Astrocyte of the spinal cord (primary cell): Measurements from ENCODE around the gene ADGRG7.

Source experiments
- DNase-seq: peaks from one replicate; pipeline ENCODE4 v3.0.0; 2011; ENCODE audit warnings: low read depth, low spot score
- H3K4me3 ChIP-seq: 2 replicates; pipeline ENCODE4 v1.5.1; 2011; ENCODE audit warnings: low read depth, mild to moderate bottlenecking, low read length, moderate library complexity
- in situ Hi-C: cut with HindIII; loops from 2 replicates; pipeline ENCODE4 v1.10.0; 2017; ENCODE audit warnings: low sequenced_read_pairs
- TF ChIP-seq, protein P1 (sequence below): IDR thresholded peaks from 2 replicates; pipeline ENCODE4 v1.5.1; 2012; ENCODE audit warnings: low read depth, mild to moderate bottlenecking, low read length, inconsistent platforms

Gene ADGRG7

DNA sequence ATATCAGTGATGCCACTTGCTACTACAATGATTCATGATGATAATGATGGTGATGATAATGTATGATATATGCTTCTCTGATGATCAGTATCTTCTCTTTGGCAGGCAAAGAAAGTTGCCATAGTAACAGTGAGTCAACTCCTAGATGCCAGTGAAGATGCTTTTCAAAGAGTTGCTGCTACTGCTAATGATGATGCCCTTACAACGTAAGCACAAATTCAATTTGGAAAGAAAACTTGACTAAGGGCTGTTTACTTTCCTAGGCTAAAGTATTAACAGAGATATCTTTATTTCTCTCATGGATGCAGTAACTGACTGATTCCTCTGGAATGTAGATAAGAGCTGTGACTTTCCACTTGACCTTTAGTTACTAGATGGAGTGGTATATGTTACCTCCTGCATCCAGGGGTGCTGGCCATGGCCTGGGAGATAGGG is 27.8 kb downstream of the ADGRG7 start:
- H3K4me3 ChIP-seq, result no peak overlapping the region
- in situ Hi-C loops, result no loop called here
- DNase-seq, result no peak
- TF ChIP-seq, protein P1, sequence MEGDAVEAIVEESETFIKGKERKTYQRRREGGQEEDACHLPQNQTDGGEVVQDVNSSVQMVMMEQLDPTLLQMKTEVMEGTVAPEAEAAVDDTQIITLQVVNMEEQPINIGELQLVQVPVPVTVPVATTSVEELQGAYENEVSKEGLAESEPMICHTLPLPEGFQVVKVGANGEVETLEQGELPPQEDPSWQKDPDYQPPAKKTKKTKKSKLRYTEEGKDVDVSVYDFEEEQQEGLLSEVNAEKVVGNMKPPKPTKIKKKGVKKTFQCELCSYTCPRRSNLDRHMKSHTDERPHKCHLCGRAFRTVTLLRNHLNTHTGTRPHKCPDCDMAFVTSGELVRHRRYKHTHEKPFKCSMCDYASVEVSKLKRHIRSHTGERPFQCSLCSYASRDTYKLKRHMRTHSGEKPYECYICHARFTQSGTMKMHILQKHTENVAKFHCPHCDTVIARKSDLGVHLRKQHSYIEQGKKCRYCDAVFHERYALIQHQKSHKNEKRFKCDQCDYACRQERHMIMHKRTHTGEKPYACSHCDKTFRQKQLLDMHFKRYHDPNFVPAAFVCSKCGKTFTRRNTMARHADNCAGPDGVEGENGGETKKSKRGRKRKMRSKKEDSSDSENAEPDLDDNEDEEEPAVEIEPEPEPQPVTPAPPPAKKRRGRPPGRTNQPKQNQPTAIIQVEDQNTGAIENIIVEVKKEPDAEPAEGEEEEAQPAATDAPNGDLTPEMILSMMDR, result no peak

DNA sequence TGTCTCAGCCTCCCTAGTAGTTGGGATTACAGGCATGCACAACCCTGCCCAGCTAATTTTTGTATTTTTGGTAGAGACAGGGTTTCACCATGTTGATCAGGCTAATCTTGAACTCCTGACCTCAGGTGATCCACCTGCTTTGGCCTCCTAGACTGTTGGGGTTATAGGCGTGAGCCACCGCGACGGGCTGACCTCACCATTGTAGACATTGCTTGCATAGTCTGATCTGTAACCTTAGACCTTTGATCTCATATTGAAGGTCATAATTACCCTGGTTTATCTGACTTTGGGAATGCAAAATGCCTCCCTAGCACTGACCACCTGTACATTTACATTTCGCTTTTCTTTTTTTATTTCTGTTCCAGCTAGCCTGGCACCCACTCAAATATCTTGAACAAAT is 31.2 kb downstream of the ADGRG7 start:
- no peak for DNase-seq
- in situ Hi-C loops, result no loop called here
- TF ChIP-seq, protein P1, result no peak
- H3K4me3 ChIP-seq, result no peak overlapping the region

DNA sequence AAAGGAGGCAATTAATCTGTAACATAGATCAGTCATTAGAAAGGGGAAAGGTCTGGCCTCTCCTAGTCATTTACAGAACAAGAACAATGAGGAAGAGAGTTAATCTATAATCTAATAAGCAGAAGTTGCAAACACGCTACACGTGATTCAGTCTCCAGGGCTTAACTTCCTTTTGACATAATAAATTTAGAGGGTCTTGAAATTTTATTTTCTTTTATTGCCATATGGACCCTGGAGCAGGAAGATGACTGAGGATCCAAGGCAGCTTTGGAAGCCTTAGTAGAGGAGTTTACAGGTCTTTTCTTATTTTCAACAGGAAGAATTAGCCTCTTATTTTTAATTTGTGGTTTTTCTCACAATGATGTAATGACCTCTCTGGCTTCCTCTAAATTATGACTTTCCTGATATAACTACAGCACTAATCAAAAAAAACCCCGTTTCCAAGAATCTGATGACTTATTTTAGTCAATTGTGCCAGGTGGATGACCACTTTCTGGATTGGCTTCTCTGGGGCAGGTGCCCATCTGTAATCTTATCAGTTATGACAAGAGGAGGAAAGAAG is 32.2 kb downstream of the ADGRG7 start:
- DNase-seq, result no peak
- in situ Hi-C loops, result no loop called here
- TF ChIP-seq, protein P1, result no peak
- no peak overlapping the region for H3K4me3 ChIP-seq

DNA sequence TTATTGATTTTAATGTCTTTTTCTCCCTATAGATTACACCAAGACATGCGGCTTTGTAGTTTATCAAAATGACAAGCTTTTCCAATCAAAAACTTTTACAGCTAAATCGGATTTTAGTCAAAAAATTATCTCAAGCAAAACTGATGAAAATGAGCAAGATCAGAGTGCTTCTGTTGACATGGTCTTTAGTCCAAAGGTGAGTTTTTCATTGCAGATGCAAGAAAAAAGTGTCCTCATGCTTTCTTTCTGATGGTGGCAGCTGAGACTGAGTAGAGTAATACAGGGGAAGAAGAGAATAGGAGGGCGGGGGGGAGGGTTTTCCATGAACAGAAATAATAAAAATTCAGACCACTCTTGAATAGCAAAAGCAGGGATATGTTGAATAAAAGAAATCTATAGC is 36.5 kb downstream of the ADGRG7 start:
- H3K4me3 ChIP-seq, result no peak overlapping the region
- in situ Hi-C loops, result no loop called here
- TF ChIP-seq, protein P1, result no peak
- no peak for DNase-seq

DNA sequence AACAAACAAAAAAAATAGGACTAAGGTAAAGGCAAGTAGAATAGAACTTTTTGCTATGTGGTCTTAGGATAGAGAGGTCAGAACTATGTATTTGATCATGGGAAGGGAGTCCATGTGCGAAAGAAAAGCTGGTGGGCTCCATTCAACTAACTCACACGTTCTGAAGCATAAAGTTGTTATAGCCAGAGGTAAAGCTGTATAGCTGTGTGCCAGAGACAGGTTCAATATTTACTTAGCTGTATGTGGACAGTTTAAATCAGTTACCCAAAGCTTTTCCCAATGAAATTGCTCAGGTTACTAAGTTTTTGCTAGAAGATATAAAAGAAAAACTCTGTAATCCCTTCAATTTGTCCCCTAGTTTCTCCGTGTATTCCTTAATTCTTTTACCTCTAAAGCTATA is 37.8 kb downstream of the ADGRG7 start:
- TF ChIP-seq, protein P1, result no peak
- DNase-seq, result no peak
- in situ Hi-C loops, result no loop called here
- H3K4me3 ChIP-seq, result no peak overlapping the region

DNA sequence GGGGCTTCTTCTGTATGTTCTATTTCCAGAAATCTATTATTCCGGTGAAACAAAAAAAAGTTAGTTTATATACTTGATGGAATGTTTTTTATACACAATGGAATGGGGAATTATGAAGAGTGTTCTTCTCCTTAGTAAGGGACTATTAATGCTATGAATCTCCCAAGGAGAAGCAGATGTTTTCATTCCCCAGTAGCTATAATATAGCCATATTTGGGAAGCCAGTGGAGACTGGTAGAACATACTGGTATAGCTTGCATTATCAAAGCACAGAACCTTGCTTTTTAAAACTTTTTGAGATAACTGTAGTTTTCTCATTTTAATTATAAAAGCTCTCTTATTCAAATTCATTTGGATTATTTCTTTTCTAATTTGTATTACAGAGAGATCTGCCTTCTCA is 38.3 kb downstream of the ADGRG7 start:
- in situ Hi-C loops, result no loop called here
- TF ChIP-seq, protein P1, result no peak
- no peak overlapping the region for H3K4me3 ChIP-seq
- no peak for DNase-seq
